Transverse colon (tissue), 4 donors: Measurements from ENCODE around the gene SULF2.

Source experiments
- POLR2AphosphoS5 ChIP-seq, 3 donors: sonication (generic); formaldehyde crosslinking; IDR thresholded peaks; one replicate each; pipeline ENCODE4 v1.6.1; 2016; ENCODE audit warnings: antibody characterized with exemption in 3 of 3
- TF ChIP-seq, protein P1 (sequence below), 5 experiments: fragments of 200-600 bp in 3 of 5; fragments of 450-650 bp in 2 of 5; sonication (generic) in 3 of 5; IDR thresholded peaks; 1 replicate in 2 of 5; 2 replicates in 3 of 5; pipeline ENCODE4 v1.5.1; 2016 to 2017; ENCODE audit warnings: antibody characterized with exemption in 5 of 5, inconsistent platforms in 3 of 5, mild to moderate bottlenecking in 2 of 5, moderate library complexity in 1 of 5

DNA sequence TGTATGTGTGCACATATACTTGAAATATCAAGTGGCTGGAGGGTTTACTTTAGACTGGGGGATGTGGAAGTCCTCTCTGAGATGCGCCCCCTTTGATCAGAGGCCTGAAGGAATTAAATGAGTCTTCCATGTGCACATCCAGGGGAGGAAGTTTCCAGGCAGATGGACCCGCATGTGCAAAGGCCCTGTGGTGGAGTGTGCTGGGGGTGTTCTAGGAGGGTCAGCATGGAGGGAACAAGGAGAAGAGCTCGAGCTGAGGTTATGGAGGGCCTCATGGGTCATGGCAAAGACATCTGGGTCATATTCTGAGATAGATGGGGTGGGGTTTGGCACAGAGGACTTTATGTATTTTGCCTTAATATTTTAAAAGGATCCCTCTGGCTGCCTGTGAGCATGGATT, 17.7 kb upstream of the SULF2 start:
- TF ChIP-seq, protein P1, sequence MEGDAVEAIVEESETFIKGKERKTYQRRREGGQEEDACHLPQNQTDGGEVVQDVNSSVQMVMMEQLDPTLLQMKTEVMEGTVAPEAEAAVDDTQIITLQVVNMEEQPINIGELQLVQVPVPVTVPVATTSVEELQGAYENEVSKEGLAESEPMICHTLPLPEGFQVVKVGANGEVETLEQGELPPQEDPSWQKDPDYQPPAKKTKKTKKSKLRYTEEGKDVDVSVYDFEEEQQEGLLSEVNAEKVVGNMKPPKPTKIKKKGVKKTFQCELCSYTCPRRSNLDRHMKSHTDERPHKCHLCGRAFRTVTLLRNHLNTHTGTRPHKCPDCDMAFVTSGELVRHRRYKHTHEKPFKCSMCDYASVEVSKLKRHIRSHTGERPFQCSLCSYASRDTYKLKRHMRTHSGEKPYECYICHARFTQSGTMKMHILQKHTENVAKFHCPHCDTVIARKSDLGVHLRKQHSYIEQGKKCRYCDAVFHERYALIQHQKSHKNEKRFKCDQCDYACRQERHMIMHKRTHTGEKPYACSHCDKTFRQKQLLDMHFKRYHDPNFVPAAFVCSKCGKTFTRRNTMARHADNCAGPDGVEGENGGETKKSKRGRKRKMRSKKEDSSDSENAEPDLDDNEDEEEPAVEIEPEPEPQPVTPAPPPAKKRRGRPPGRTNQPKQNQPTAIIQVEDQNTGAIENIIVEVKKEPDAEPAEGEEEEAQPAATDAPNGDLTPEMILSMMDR (IDR thresholded peaks at IDR 0.05), result no peak
- no peak for TF ChIP-seq POLR2AphosphoS5 (IDR thresholded peaks at IDR 0.05)
